TTC549 (cell line): ENCODE data around the gene PAEP.

Experiments used
- FAIRE-seq: peaks from 2 replicates; lab custom pipeline; 2012; peaks lifted over from hg19 to GRCh38; lab: Jason Lieb, UNC

PAEP gene

GRCh38 chr9:135551031-135551430 is 10.5 kb upstream of the PAEP start:
- FAIRE-seq = no peak

GRCh38 chr9:135551456-135551855 is 10.1 kb upstream of the PAEP start:
- no peak for FAIRE-seq

GRCh38 chr9:135552021-135552697 is 9.4 kb upstream of the PAEP start:
- FAIRE-seq = no peak

GRCh38 chr9:135552698-135553171 is 8.8 kb upstream of the PAEP start:
- FAIRE-seq = no peak

GRCh38 chr9:135554718-135555117 is 6.8 kb upstream of the PAEP start:
- no peak for FAIRE-seq

GRCh38 chr9:135555203-135555602 is 6.4 kb upstream of the PAEP start:
- no peak for FAIRE-seq

GRCh38 chr9:135555910-135556309 is 5.6 kb upstream of the PAEP start:
- FAIRE-seq = no peak

GRCh38 chr9:135559606-135560005 is 1.9 kb upstream of the PAEP start:
- no peak for FAIRE-seq

GRCh38 chr9:135562235-135562745 is 734 bp downstream of the PAEP start:
- FAIRE-seq = no peak

GRCh38 chr9:135563039-135563476 is 1.5 kb downstream of the PAEP start:
- FAIRE-seq = no peak

- no peak for FAIRE-seq
Observed at GRCh38 chr9:135563858-135564257, 2.3 kb downstream of the PAEP start.

GRCh38 chr9:135565141-135565628 is 3.6 kb downstream of the PAEP start:
- FAIRE-seq = no peak

GRCh38 chr9:135565636-135566035 is 4.1 kb downstream of the PAEP start:
- no peak for FAIRE-seq

- no peak for FAIRE-seq
Observed at GRCh38 chr9:135566552-135566951, 5.0 kb downstream of the PAEP start.

GRCh38 chr9:135567311-135567710 is 5.8 kb downstream of the PAEP start:
- no peak for FAIRE-seq

- FAIRE-seq = no peak
Observed at GRCh38 chr9:135568026-135568425, 6.5 kb downstream of the PAEP start.

- FAIRE-seq = no peak
Observed at GRCh38 chr9:135570456-135570855, 8.9 kb downstream of the PAEP start.

- FAIRE-seq = no peak
Observed at GRCh38 chr9:135572233-135572632, 10.7 kb downstream of the PAEP start.

GRCh38 chr9:135573124-135573523 is 11.6 kb downstream of the PAEP start:
- no peak for FAIRE-seq

- FAIRE-seq = no peak
Observed at GRCh38 chr9:135574331-135574730, 12.8 kb downstream of the PAEP start.

GRCh38 chr9:135574943-135575342 is 13.4 kb downstream of the PAEP start:
- no peak for FAIRE-seq

- no peak for FAIRE-seq
Observed at GRCh38 chr9:135575995-135576631, 14.6 kb downstream of the PAEP start.

- no peak for FAIRE-seq
Observed at GRCh38 chr9:135577256-135577655, 15.7 kb downstream of the PAEP start.

GRCh38 chr9:135579356-135579755 is 17.8 kb downstream of the PAEP start:
- FAIRE-seq = no peak
